HEK293T (cell line): ENCODE data around the gene TMEM39A.

Source experiments
- FOXA1 ChIP-seq: fragments of 450-650 bp; IDR thresholded peaks from 2 replicates; pipeline ENCODE4 v1.6.1; 2016; ENCODE audit warnings: mild to moderate bottlenecking
- LEF1 ChIP-seq: fragments of 450-650 bp; IDR thresholded peaks from 2 replicates; pipeline ENCODE4 v1.6.1; 2017; ENCODE audit warnings: mild to moderate bottlenecking, borderline replicate concordance
- NFRKB ChIP-seq: fragments of 450-650 bp; IDR thresholded peaks from 2 replicates; pipeline ENCODE4 v1.6.1; 2016; ENCODE audit warnings: mild to moderate bottlenecking, moderate library complexity
- SP1 ChIP-seq: fragments of 450-650 bp; IDR thresholded peaks from 2 replicates; pipeline ENCODE4 v1.6.1; 2017
- SUZ12 ChIP-seq: fragments of 450-650 bp; IDR thresholded peaks from 2 replicates; pipeline ENCODE4 v1.6.1; 2016; ENCODE audit warnings: mild to moderate bottlenecking

- no peak for TF ChIP-seq FOXA1
- TF ChIP-seq NFRKB = no peak
- no peak for TF ChIP-seq SUZ12
- TF ChIP-seq SP1 = no peak
- no peak for TF ChIP-seq LEF1
Observed at GRCh38 chr3:119508172-119508845, 44.9 kb upstream of the TMEM39A start.
